Measurements from ENCODE around the gene ADGRG6.
A peak's percentile ranks its signal among the peaks of the same experiment; 100 is the strongest.
"Not testable (repeated sequence)": the region's sequence is repeated elsewhere in the genome, so short reads cannot be mapped to it uniquely, and the experiment has no call there.

ADGRG6 gene

GRCh38 chr6:142301651-142302391, at the start of gene ADGRG6:
Gene ADGRG6, plus strand, starts transcription at chr6:142302007. Its CDS starts 323 bp downstream, at chr6:142302330.
- DNase-seq (ENCODE audit: low read depth) = peak; percentile 26

DNA sequence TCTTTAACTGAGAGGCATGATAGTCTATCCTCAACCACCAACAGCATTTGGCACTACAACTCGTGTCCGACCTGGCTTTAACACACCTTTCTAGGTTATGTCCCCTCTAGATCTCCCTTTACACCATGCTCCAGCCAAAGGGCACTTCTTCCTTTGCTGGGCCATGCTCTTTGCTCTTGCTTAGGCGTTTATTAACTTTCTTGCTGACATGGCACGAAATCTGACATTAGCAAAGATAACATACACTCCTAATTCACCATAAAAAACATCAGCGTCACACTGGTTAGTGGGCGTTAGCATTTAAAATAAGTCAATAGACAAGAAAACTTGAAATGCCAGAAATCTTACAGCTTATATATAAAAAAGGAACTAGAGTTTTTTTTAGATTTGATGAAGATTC, 47.3 kb upstream of the ADGRG6 start:
- DNase-seq (ENCODE audit: low read depth) = no peak

GRCh38 chr6:142255785-142256184, 46.0 kb upstream of the ADGRG6 start:
- no peak for DNase-seq (ENCODE audit: low read depth)

DNA sequence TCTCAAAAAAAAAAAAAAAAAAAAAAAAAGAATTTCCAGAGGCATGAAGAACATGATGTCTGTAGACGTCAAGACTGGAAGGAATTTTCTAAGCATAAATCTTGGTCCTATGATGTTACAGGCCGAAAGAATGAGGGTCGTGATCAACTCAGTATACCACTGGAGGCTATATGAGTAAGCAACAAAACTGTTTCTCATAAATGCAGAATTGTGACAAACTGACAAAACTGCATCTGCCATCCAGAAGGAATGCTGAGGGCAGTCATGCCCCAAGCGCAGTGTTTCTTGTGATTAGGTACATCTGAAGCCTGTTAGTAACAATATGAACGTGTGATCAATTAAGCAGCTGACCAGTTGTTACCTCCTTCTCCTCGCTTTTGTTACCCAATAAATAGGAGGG, 43.5 kb upstream of the ADGRG6 start:
- no peak for DNase-seq (ENCODE audit: low read depth)

GRCh38 chr6:142258757-142259156, 43.0 kb upstream of the ADGRG6 start:
- DNase-seq (ENCODE audit: low read depth) = no peak

DNA sequence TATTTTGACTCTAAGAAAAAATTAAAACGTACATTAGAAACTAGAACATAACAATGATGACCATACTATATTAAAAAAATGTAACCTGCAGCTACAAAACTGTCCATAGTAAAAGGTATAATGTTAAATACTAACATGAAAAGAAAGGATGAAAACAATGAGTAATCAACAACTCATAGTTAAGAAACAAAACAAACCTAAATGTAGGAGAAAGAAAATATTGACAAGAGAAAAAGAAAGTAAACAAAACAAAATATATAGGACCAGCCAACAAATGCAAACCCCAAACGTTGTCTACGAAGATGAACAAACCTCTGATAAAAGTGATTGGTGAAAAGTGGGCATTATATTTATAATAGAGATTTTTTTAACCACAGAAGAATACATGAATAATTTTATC, 41.1 kb upstream of the ADGRG6 start:
- DNase-seq (ENCODE audit: low read depth) = no peak

DNA sequence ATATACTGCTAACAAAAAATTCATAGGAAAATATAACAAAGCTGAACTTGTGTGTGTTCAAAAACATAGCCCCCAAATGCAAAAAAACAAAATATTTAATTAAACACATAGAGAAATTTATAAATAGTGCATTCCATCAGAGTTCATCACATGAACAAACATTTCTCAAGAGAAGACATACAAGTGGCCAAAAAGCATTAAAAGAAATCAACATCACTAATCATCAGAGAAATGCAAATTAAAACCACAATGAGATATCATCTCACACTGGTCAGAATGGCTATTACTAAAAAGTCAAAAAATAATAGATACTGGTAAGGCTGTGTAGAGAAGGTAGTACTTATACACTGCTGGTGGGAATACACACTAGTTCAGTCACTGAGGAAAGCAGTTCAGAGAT, 39.6 kb upstream of the ADGRG6 start:
- DNase-seq (ENCODE audit: low read depth) = no peak

DNA sequence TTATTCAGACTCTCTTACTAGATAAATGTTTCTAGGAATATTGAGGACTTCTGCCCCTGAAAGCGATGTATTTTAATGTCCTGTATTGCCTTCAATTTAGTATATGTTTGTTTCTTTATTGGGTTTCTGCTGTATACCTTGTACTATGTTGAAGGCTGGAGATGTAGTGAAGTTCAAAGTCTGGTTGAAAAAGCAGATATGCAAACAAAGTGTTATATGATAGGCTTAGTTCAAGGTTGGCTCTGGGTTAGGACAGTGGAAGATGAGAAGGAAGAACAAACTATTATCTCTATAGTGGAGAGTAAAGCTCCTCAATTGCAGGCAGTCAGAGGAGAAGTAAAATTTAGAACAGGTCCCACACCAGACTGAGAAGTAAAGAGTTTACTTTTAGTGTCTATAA, 36.3 kb upstream of the ADGRG6 start:
- DNase-seq (ENCODE audit: low read depth) = no peak

DNA sequence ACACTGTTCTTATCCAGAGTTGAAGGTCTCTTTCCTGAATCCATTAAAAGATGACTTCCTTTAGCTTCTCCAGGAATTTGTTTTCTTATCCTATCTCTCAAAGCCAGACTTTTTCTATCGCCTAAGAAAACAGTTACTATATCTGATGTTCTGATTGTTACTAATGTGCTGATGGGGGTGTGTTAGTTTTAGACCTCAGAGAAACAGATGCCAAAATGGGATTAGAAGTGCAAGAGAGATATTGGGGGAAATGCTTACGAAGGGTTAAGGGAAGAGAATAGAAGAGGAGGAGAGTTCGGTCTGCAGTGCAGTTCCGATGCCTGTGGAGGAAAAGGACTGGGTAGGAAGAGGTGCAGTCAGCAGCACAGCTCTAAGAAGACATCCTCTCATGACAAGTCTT, 35.7 kb upstream of the ADGRG6 start:
- DNase-seq (ENCODE audit: low read depth) = no peak

- DNase-seq (ENCODE audit: low read depth) = no peak
Observed at GRCh38 chr6:142271476-142271875, 30.3 kb upstream of the ADGRG6 start.

GRCh38 chr6:142274656-142275055, 27.2 kb upstream of the ADGRG6 start:
- DNase-seq (ENCODE audit: low read depth) = no peak

GRCh38 chr6:142275236-142276006, 26.4 kb upstream of the ADGRG6 start:
- no peak for DNase-seq (ENCODE audit: low read depth)

DNA sequence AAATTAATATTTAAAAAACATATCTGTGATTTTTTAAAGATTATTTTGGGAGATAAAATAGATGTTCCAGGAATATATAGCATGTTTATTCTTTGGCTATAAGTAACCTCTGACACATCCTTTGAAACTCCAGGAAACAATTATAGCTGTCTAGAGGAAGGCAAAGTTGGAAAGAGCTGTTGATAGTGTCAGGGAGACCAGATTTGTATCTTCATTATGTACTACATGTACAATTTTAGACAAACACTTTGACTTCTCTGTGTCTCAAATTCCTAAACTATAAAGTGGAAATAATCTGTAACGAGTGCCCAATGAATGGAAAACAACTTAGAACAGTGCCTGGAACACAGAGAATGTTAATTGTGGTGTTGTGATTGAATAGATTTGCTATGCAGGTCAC, 25.6 kb upstream of the ADGRG6 start:
- DNase-seq (ENCODE audit: low read depth) = no peak

GRCh38 chr6:142279350-142280180, 22.2 kb upstream of the ADGRG6 start:
- no peak for DNase-seq (ENCODE audit: low read depth)

- no peak for DNase-seq (ENCODE audit: low read depth)
Observed at GRCh38 chr6:142280265-142280664, 21.5 kb upstream of the ADGRG6 start.

DNA sequence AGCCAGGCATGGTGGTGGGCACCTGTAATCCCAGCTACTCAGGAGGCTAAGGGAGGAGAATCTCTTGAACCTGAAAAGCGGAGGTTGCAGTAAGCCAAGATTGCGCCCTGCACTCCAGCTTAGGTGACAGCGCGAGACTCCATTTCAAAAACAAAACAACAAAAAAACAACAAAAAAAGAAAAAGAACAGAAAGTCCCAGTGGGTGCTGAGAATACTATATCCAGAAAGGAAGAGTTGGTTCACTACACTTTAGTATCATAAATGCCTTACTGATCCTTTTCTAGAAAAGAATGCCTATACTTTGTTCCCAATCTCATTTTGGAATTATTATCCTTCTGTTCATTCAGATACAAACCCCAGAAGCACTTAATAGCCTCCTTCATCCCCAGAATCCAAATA, 20.9 kb upstream of the ADGRG6 start:
- DNase-seq (ENCODE audit: low read depth) = no peak

- DNase-seq (ENCODE audit: low read depth) = not testable (repeated sequence)
Observed at GRCh38 chr6:142283138-142283537, 18.7 kb upstream of the ADGRG6 start.

DNA sequence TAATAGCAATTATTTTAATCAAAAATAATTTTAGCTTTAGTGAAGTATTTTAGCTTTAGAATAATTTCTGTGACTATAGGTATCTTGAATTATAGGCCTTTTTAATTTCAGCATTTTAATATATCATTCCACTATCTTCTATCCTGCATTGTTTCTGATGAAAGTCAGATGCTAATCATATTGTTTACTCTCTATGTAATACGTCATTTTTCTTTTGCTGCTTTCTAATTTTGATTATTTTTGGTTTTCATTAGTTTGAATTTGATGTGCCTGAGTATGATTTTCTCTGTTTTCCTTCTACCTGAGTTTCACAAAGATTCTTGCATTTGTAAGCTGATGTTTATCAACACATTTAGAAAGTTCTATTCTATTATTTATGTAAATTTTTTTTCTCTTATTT, 17.4 kb upstream of the ADGRG6 start:
- no peak for DNase-seq (ENCODE audit: low read depth)

GRCh38 chr6:142285235-142286087, 16.3 kb upstream of the ADGRG6 start:
- DNase-seq (ENCODE audit: low read depth) = no peak

- DNase-seq (ENCODE audit: low read depth) = no peak
Observed at GRCh38 chr6:142286088-142286409, 15.8 kb upstream of the ADGRG6 start.

DNA sequence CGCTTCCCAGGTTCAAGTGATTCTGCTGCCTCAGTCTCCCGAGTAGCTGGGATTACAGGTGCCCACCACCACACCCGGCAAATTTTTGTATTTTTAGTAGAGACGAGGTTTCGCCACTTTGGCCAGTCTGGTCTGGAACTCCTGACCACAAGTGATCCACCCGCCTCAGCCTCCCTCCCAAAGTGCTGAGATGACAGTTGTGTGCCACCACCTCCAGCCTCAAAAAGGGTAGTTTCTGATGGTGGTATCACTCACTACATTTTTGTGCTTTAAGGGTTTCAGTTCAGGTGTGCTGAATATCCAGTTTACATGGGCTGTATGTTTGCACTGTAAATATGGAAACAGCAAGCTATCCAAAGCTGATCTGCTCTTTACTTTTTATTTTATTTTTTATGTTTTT, 12.1 kb upstream of the ADGRG6 start:
- no peak for DNase-seq (ENCODE audit: low read depth)

DNA sequence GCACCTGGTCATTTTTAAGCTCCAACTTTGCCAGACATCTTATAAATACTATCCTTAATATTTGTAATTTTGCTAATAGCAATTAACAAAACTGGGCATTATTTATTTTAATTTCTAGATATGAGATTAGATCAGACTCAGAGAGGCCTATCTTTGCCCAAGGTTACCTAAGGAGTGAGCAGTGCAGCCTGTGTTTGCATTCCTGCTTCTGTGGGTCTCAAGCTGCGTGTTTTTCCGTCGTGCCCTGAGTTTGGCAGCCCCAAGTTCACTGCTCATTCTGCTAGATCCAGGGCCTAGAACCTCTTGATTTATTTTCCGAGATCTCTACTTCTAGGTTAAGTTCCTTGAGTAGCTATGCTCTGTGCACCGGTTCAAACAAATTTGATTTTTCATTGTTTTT, 11.0 kb upstream of the ADGRG6 start:
- no peak for DNase-seq (ENCODE audit: low read depth)
